ENCODE measurements around the gene ARPC1B. TPM values are rescaled to one million over a fixed set of nuclear protein-coding genes. Genes with fewer than 3 reads are reported as not detected.
A peak's percentile ranks its signal among the peaks of the same experiment; 100 is the strongest.

The ARPC1B gene
- total and polyA plus RNA-seq, 2 experiments from 2014 or later: 101 to 132 TPM

DNA sequence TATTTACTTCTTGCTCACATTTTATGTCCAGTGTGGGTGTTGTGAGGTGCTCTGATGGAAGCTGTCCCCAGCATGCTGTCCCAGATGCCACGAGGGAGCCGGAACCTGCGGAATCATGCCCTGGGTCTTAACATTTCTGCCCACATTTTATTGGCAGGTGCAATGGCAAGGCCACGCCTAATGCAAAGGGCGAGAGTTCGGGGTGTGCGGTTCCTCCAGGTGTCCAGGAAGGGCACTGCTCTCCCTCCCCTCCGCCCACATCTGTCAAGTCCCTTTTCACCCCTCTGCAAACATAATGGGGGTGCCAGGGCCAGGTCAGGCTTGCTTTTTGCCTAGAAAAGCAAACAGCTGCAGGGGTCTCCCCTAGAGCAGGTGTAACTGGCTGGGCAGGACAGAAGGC is 17.5 kb downstream of the ARPC1B start:
- peaks cover 5% of the 10 kb centered on the region; the same call in 1 of the 2 replicates for H3K4me1 ChIP-seq (ENCODE audit: insufficient read depth)
- H3K36me3 Mint-ChIP-seq (ENCODE audit: low read depth): peaks cover 42% of the 10 kb centered on the region
- TF ChIP-seq, protein P1, sequence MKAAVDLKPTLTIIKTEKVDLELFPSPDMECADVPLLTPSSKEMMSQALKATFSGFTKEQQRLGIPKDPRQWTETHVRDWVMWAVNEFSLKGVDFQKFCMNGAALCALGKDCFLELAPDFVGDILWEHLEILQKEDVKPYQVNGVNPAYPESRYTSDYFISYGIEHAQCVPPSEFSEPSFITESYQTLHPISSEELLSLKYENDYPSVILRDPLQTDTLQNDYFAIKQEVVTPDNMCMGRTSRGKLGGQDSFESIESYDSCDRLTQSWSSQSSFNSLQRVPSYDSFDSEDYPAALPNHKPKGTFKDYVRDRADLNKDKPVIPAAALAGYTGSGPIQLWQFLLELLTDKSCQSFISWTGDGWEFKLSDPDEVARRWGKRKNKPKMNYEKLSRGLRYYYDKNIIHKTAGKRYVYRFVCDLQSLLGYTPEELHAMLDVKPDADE (IDR thresholded peaks at IDR 0.05): no peak
- no peak for TF ChIP-seq EZH2phosphoT487 (IDR thresholded peaks at IDR 0.05; ENCODE audit: unreplicated experiment)
- TF ChIP-seq, protein P2, sequence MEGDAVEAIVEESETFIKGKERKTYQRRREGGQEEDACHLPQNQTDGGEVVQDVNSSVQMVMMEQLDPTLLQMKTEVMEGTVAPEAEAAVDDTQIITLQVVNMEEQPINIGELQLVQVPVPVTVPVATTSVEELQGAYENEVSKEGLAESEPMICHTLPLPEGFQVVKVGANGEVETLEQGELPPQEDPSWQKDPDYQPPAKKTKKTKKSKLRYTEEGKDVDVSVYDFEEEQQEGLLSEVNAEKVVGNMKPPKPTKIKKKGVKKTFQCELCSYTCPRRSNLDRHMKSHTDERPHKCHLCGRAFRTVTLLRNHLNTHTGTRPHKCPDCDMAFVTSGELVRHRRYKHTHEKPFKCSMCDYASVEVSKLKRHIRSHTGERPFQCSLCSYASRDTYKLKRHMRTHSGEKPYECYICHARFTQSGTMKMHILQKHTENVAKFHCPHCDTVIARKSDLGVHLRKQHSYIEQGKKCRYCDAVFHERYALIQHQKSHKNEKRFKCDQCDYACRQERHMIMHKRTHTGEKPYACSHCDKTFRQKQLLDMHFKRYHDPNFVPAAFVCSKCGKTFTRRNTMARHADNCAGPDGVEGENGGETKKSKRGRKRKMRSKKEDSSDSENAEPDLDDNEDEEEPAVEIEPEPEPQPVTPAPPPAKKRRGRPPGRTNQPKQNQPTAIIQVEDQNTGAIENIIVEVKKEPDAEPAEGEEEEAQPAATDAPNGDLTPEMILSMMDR (conservative IDR thresholded peaks at IDR 0.05; ENCODE audit: low read depth in 2 of 2): no peak
- TF ChIP-seq STAT1 (IDR thresholded peaks at IDR 0.05; ENCODE audit: unreplicated experiment): no peak
- no peak for TF ChIP-seq CREB1 (CRISPR knock-in tag; IDR thresholded peaks at IDR 0.05; ENCODE audit: low read depth)
- TF ChIP-seq, protein P3, sequence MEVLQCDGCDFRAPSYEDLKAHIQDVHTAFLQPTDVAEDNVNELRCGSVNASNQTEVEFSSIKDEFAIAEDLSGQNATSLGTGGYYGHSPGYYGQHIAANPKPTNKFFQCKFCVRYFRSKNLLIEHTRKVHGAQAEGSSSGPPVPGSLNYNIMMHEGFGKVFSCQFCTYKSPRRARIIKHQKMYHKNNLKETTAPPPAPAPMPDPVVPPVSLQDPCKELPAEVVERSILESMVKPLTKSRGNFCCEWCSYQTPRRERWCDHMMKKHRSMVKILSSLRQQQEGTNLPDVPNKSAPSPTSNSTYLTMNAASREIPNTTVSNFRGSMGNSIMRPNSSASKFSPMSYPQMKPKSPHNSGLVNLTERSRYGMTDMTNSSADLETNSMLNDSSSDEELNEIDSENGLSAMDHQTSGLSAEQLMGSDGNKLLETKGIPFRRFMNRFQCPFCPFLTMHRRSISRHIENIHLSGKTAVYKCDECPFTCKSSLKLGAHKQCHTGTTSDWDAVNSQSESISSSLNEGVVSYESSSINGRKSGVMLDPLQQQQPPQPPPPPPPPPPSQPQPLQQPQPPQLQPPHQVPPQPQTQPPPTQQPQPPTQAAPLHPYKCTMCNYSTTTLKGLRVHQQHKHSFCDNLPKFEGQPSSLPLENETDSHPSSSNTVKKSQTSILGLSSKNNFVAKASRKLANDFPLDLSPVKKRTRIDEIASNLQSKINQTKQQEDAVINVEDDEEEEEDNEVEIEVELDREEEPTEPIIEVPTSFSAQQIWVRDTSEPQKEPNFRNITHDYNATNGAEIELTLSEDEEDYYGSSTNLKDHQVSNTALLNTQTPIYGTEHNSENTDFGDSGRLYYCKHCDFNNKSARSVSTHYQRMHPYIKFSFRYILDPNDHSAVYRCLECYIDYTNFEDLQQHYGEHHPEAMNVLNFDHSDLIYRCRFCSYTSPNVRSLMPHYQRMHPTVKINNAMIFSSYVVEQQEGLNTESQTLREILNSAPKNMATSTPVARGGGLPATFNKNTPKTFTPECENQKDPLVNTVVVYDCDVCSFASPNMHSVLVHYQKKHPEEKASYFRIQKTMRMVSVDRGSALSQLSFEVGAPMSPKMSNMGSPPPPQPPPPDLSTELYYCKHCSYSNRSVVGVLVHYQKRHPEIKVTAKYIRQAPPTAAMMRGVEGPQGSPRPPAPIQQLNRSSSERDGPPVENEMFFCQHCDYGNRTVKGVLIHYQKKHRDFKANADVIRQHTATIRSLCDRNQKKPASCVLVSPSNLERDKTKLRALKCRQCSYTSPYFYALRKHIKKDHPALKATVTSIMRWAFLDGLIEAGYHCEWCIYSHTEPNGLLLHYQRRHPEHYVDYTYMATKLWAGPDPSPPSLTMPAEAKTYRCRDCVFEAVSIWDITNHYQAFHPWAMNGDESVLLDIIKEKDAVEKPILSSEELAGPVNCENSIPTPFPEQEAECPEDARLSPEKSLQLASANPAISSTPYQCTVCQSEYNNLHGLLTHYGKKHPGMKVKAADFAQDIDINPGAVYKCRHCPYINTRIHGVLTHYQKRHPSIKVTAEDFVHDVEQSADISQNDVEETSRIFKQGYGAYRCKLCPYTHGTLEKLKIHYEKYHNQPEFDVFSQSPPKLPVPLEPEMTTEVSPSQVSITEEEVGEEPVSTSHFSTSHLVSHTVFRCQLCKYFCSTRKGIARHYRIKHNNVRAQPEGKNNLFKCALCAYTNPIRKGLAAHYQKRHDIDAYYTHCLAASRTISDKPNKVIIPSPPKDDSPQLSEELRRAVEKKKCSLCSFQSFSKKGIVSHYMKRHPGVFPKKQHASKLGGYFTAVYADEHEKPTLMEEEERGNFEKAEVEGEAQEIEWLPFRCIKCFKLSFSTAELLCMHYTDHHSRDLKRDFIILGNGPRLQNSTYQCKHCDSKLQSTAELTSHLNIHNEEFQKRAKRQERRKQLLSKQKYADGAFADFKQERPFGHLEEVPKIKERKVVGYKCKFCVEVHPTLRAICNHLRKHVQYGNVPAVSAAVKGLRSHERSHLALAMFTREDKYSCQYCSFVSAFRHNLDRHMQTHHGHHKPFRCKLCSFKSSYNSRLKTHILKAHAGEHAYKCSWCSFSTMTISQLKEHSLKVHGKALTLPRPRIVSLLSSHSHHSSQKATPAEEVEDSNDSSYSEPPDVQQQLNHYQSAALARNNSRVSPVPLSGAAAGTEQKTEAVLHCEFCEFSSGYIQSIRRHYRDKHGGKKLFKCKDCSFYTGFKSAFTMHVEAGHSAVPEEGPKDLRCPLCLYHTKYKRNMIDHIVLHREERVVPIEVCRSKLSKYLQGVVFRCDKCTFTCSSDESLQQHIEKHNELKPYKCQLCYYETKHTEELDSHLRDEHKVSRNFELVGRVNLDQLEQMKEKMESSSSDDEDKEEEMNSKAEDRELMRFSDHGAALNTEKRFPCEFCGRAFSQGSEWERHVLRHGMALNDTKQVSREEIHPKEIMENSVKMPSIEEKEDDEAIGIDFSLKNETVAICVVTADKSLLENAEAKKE (CRISPR knock-in tag; IDR thresholded peaks at IDR 0.05): no peak
- TF ChIP-seq ZNF331 (CRISPR knock-in tag; IDR thresholded peaks at IDR 0.05; ENCODE audit: low read depth): no peak
- TF ChIP-seq ZNF114 (CRISPR knock-in tag; IDR thresholded peaks at IDR 0.05): no peak
- TF ChIP-seq POLR2AphosphoS5 (IDR thresholded peaks at IDR 0.05; ENCODE audit: low read depth): no peak
- no peak for TF ChIP-seq EZH2 (IDR thresholded peaks at IDR 0.05; ENCODE audit: low read depth, unreplicated experiment)
- no peak for TF ChIP-seq NANOG (IDR thresholded peaks at IDR 0.05; ENCODE audit: borderline replicate concordance)
- TF ChIP-seq, protein P4, sequence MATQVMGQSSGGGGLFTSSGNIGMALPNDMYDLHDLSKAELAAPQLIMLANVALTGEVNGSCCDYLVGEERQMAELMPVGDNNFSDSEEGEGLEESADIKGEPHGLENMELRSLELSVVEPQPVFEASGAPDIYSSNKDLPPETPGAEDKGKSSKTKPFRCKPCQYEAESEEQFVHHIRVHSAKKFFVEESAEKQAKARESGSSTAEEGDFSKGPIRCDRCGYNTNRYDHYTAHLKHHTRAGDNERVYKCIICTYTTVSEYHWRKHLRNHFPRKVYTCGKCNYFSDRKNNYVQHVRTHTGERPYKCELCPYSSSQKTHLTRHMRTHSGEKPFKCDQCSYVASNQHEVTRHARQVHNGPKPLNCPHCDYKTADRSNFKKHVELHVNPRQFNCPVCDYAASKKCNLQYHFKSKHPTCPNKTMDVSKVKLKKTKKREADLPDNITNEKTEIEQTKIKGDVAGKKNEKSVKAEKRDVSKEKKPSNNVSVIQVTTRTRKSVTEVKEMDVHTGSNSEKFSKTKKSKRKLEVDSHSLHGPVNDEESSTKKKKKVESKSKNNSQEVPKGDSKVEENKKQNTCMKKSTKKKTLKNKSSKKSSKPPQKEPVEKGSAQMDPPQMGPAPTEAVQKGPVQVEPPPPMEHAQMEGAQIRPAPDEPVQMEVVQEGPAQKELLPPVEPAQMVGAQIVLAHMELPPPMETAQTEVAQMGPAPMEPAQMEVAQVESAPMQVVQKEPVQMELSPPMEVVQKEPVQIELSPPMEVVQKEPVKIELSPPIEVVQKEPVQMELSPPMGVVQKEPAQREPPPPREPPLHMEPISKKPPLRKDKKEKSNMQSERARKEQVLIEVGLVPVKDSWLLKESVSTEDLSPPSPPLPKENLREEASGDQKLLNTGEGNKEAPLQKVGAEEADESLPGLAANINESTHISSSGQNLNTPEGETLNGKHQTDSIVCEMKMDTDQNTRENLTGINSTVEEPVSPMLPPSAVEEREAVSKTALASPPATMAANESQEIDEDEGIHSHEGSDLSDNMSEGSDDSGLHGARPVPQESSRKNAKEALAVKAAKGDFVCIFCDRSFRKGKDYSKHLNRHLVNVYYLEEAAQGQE (IDR thresholded peaks at IDR 0.05; ENCODE audit: unreplicated experiment): no peak
- no peak for TF ChIP-seq JUNB (IDR thresholded peaks at IDR 0.05; ENCODE audit: unreplicated experiment)
- H3K27ac ChIP-seq (ENCODE audit: low read depth): peak overlapping the region; percentile 90; the same call in 1 of the 2 replicates
- H3K36me3 ChIP-seq (ENCODE audit: insufficient read depth): peaks cover 6% of the 10 kb centered on the region; the same call in 1 of the 2 replicates
- H3K9me2 ChIP-seq (ENCODE audit: insufficient read depth): no peaks in the 10 kb centered on the region
- peaks cover 23% of the 10 kb centered on the region for H3K27me3 Mint-ChIP-seq (ENCODE audit: insufficient read depth, low read depth, poor library complexity)
- no peaks in the 10 kb centered on the region for H3K79me2 ChIP-seq (replicated peaks; ENCODE audit: insufficient read depth)
- H3K4me1 Mint-ChIP-seq: peaks cover 13% of the 10 kb centered on the region
- no peak for ATAC-seq
- peak overlapping the region; percentile 91 for H3K4me3 Mint-ChIP-seq
- no peaks in the 10 kb centered on the region for H3K9me3 Mint-ChIP-seq
- no peak for DNase-seq (ENCODE audit: low spot score)
- peak overlapping the region; percentile 85 for H3K4me2 ChIP-seq
- peak overlapping the region; percentile 75; the same call in 1 of the 2 replicates for H2AFZ ChIP-seq
- peaks cover 29% of the 10 kb centered on the region for H3F3A ChIP-seq (replicated peaks; ENCODE audit: low read depth)
- H3K4me3 ChIP-seq: peak overlapping the region; percentile 65
- peaks cover 16% of the 10 kb centered on the region for H4K20me1 ChIP-seq (replicated peaks; ENCODE audit: insufficient read depth)
- H3K27me3 ChIP-seq (ENCODE audit: insufficient read depth): no peaks in the 10 kb centered on the region
- no peak overlapping the region for H3K27ac Mint-ChIP-seq

Measured in GM23338 (cell line).